ENCODE data around the gene LFNG. TPM values are rescaled to one million over a fixed set of nuclear protein-coding genes. Genes with fewer than 3 reads are reported as not detected.

LFNG gene
- total and polyA plus RNA-seq, 10 donors, result 21.2 to 47.4 (median 34.0) TPM

DNA sequence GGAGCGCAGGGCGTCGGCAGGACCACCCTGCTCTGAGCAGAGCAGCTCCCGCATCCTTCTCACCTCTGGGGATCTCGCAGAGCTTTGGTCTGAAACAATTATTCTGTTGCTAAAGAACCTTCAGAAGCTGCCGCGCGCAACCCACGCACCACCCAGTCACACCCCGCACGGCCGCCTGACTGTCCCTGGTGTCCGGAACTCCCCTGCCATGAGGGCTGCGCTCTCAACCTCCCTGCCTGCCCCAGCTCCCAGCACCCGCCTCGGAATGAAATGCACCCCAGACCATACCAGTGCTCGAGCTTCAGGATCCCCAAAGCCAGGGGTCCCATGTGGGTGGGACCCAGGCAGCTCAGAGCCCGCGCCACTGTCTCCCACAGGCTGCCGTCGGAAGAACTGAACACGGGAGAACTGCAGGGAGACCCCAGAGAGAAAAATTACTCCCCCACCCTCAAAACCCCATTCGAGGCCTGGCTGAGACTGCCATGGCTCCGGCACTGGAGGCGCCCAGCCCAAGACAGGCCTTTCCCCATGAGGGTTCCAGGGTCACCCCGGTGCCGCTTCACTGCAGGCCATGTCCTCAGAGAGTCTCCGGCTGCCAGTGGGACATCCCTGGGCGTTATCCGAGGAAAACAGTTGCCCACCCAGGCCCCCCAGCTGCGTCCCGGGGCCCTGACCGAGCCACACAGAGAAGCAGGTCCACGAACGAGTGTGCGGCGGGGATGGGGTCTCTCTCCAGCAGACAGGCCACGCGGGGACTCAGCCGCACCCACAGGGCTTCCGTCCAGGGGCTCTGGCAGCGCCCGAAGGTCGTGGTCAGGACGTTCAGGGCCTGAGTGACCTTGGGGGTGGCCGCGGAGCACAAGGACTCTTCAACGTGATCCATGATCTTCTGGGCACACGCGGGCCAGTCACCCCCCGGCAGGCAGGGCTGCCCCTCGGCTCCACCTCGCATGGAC is 23.6 kb downstream of the LFNG start:
- Histone ChIP-seq H3K9me3 (no peaks in the 10 kb centered on the region), H3K27ac (peak overlapping the region in 2 of 8 donors; percentile 16 to 43), H3K4me3 (no peak overlapping the region), H3K36me3 (peaks cover 0 to 100% (median 85%) of the 10 kb centered on the region in 6 donors), H3K27me3 (replicated peaks in 1 of 7) (no peaks in the 10 kb centered on the region), H3K4me1 (peaks cover 0 to 20% (median 10%) of the 10 kb centered on the region in 6 donors)
- 74 to 90% (median 85%) methylated on average over 33 to 53 of the region's 53 CpGs for WGBS, 5 donors
- DNase-seq, result peak; percentile 80
- TF ChIP-seq POLR2A (IDR thresholded peaks at IDR 0.05), result no peak
- peak in 2 of 3 donors; percentile 58 to 74 for TF ChIP-seq POLR2AphosphoS5 (IDR thresholded peaks at IDR 0.05)
- intact Hi-C loops (cut with DNase I; ENCODE audit: low total_unique reads), result no loop called here

DNA sequence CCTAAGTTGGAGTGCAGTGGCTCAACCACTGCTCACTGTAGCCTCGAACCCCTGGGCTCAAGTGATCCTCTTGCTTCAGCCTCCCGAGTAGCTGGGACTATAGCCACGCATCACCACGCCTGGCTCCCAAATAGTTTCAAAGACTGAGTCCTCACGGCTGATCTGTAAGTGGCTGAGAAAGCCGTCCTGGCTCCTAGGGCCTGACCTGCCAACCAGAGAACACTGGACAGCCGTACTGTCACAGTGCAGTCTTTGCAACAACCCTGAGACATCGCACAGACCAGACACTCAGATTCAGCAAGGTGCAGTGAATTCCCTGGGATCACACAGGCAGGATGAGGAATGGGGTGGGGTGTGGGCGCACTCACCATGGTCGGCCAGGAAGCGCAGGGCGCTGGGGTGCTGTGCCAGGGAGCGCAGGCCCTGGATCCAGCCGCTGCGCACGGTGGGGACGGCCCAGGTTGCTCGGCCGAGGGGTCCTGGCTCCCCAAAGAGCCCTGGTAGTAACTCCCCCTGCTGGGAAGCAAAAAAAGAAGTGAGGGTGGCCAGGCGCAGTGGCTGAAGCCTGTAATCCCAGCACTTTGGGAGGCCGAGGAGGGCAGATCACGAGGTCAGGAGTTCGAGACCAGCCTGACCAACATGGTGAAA is 25.1 kb downstream of the LFNG start:
- Histone ChIP-seq H3K4me1 (peaks cover 0 to 20% (median 10%) of the 10 kb centered on the region in 6 donors), H3K9me3 (no peaks in the 10 kb centered on the region), H3K27me3 (replicated peaks in 1 of 7) (no peaks in the 10 kb centered on the region), H3K27ac (no peak overlapping the region), H3K36me3 (peaks cover 0 to 100% (median 80%) of the 10 kb centered on the region in 6 donors), H3K4me3 (no peak overlapping the region)
- intact Hi-C loops (cut with DNase I; ENCODE audit: low total_unique reads), result no loop called here
- TF ChIP-seq POLR2A (IDR thresholded peaks at IDR 0.05) (no peak), POLR2AphosphoS5 (IDR thresholded peaks at IDR 0.05) (peak in 1 of 3 donors; percentile 59)
- TF ChIP-seq, protein P1, sequence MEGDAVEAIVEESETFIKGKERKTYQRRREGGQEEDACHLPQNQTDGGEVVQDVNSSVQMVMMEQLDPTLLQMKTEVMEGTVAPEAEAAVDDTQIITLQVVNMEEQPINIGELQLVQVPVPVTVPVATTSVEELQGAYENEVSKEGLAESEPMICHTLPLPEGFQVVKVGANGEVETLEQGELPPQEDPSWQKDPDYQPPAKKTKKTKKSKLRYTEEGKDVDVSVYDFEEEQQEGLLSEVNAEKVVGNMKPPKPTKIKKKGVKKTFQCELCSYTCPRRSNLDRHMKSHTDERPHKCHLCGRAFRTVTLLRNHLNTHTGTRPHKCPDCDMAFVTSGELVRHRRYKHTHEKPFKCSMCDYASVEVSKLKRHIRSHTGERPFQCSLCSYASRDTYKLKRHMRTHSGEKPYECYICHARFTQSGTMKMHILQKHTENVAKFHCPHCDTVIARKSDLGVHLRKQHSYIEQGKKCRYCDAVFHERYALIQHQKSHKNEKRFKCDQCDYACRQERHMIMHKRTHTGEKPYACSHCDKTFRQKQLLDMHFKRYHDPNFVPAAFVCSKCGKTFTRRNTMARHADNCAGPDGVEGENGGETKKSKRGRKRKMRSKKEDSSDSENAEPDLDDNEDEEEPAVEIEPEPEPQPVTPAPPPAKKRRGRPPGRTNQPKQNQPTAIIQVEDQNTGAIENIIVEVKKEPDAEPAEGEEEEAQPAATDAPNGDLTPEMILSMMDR (IDR thresholded peaks at IDR 0.05 in 8 of 11, conservative IDR thresholded peaks at IDR 0.05 in 3 of 11), result no peak
- no peak for DNase-seq
- WGBS, 5 donors, result 93 to 96% (median 94%) methylated on average over 21 to 23 of the region's 23 CpGs

DNA sequence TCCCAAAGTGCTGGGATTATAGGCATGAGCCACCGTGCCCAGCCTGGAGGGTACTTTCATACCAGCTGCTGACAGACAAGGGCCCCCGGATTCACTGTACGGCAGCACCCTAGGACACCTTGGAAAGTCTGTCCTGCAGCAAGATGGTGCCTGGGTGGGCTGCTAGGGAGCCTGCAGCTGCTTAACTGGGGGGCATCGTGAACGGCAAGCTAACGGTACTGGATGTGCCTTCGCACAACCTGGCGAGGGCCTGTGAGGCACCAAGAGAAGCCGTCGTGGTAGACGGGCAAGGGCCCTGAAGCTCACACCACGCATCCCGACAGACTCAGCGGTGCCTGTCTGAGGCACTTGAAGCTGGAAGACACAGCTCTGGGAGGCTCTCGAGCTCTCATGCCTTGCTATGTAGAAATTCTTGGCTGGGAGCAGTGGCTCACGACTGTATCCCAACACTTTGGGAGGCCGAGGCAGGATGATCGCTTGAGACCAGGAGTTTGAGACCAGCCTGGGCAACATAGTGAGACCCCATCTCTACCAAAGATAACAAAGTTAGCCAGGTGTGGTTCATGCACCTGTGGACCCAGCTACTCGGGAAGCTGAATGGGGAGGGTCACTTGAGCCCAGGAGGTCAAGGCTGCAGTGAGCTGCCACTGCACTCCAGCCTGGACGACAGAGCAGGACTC is 26.3 kb downstream of the LFNG start:
- Histone ChIP-seq H3K4me3 (no peak overlapping the region), H3K4me1 (peaks cover 0 to 20% (median 10%) of the 10 kb centered on the region in 6 donors), H3K36me3 (peaks cover 0 to 98% (median 74%) of the 10 kb centered on the region in 6 donors), H3K27ac (no peak overlapping the region), H3K9me3 (no peaks in the 10 kb centered on the region), H3K27me3 (replicated peaks in 1 of 7) (no peaks in the 10 kb centered on the region)
- 93 to 96% (median 95%) methylated on average over 17 to 20 of the region's 20 CpGs for WGBS, 5 donors
- intact Hi-C loops (cut with DNase I; ENCODE audit: low total_unique reads), result no loop called here
- no peak for DNase-seq
- TF ChIP-seq POLR2AphosphoS5 (IDR thresholded peaks at IDR 0.05), result peak in 1 of 3 donors; percentile 59
- TF ChIP-seq POLR2A (IDR thresholded peaks at IDR 0.05), result no peak
- TF ChIP-seq, protein P1 (IDR thresholded peaks at IDR 0.05 in 8 of 11, conservative IDR thresholded peaks at IDR 0.05 in 3 of 11), result no peak

DNA sequence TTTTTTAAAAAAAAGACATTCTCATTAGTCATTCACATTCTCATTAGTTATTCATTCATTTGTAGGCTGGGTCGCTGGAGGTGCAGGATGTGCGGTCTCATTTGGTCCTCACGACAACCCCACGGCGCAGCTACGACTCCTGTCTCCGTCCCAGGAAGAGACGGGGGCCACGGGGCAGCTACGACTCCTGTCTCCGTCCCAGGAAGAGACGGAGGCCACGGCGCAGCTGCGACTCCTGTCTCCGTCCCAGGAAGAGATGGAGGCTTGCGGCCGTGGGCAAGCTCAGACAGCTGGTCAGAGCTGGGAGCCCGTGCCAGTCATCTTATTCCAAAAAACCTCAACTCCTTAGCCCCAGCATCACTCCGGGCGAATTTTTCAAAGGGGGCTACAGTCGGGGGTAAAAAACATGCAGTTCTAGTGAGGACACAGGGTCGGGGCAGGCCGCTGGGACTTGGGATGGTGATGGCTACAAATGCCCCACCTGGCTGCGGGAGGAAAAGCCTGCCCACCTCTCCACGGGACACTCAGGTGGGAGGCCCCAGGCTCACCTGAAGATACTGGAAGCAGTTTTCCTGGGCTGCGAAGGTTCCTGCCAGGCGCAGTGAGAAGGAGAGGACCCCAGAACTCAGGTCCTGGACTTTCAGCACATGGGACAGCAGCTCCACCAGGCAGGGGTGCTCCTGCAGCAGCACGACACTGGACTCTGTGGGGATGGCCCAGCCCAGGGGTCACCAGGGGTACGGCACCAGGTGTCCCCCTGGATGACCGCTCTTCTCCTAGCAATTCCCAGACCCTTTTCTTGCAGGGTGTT is 27.4 kb downstream of the LFNG start:
- no peak for TF ChIP-seq POLR2A (IDR thresholded peaks at IDR 0.05)
- no peak for TF ChIP-seq POLR2AphosphoS5 (IDR thresholded peaks at IDR 0.05)
- TF ChIP-seq, protein P1 (IDR thresholded peaks at IDR 0.05 in 8 of 11, conservative IDR thresholded peaks at IDR 0.05 in 3 of 11), result no peak
- WGBS, 5 donors, result 84 to 96% (median 93%) methylated on average over 31 of the region's 31 CpGs
- H3K36me3 ChIP-seq, result peaks cover 0 to 94% (median 67%) of the 10 kb centered on the region in 6 donors

More for the DNA sequence above, 27.4 kb downstream of the LFNG start:
- no peak overlapping the region for H3K27ac ChIP-seq
- DNase-seq, result no peak
- H3K9me3 ChIP-seq, result no peaks in the 10 kb centered on the region
- H3K4me3 ChIP-seq, result no peak overlapping the region
- intact Hi-C loops (cut with DNase I; ENCODE audit: low total_unique reads), result no loop called here
- H3K27me3 ChIP-seq (replicated peaks in 1 of 7), result no peaks in the 10 kb centered on the region
- H3K4me1 ChIP-seq, result peaks cover 0 to 27% (median 10%) of the 10 kb centered on the region in 6 donors

Data from spleen (tissue), 11 donors.